Fibroblast of the aortic adventitia (primary cell): ENCODE results near the gene MSL3B.

Experiments used
- DNase-seq: peaks from one replicate; pipeline ENCODE4 v3.0.0-alpha.2; 2010; ENCODE audit warnings: low read depth
- H3K4me3 ChIP-seq: 2 replicates; pipeline ENCODE4 v1.5.1; 2011; ENCODE audit warnings: low read depth, mild to moderate bottlenecking, control low read depth, low read length, moderate library complexity
- CTCF ChIP-seq: IDR thresholded peaks from 2 replicates; pipeline ENCODE4 v1.5.1; 2011; ENCODE audit warnings: mild to moderate bottlenecking, low read length, control low read depth, inconsistent platforms; ENCODE audit not compliant: insufficient read depth

MSL3B gene

GRCh38 chr2:233823731-233824121 lies 44.5 kb downstream of the MSL3B start:
- TF ChIP-seq CTCF, result no peak
- DNase-seq, result no peak

GRCh38 chr2:233822781-233823730 lies 45.1 kb downstream of the MSL3B start:
- TF ChIP-seq CTCF, result no peak
- DNase-seq, result no peak
- H3K4me3 ChIP-seq, result no peak overlapping the region

More at GRCh38 chr2:233823731-233824121, 44.5 kb downstream of the MSL3B start:
- H3K4me3 ChIP-seq, result no peak overlapping the region

- no peak for TF ChIP-seq CTCF
- DNase-seq, result no peak
- H3K4me3 ChIP-seq, result no peak overlapping the region
Measured at GRCh38 chr2:233822101-233822771, 46.0 kb downstream of the MSL3B start.

GRCh38 chr2:233821709-233822100 lies 46.5 kb downstream of the MSL3B start:
- H3K4me3 ChIP-seq, result no peak overlapping the region
- DNase-seq, result no peak
- no peak for TF ChIP-seq CTCF

GRCh38 chr2:233821196-233821595 lies 47.0 kb downstream of the MSL3B start:
- H3K4me3 ChIP-seq, result no peak overlapping the region
- no peak for DNase-seq
- no peak for TF ChIP-seq CTCF

GRCh38 chr2:233820774-233821105 lies 47.4 kb downstream of the MSL3B start:
- DNase-seq, result no peak
- no peak for TF ChIP-seq CTCF
- H3K4me3 ChIP-seq, result no peak overlapping the region
